HepG2 (cell line): ENCODE measurements around the gene AGBL1. TPM values are rescaled to one million over a fixed set of nuclear protein-coding genes. Genes with fewer than 3 reads are reported as not detected.

Source experiments
- ATAC-seq: fragments of 200-7000 bp; cut with Tn5 transposase; 3 replicates; pipeline ENCODE4 v1.9.1; 2020; ENCODE audit warnings: mild to moderate bottlenecking, moderate library complexity
- BruUV-seq: library from RNA; stranded (reverse); fragments of 400-500 nt; replicated peaks from 2 replicates; lab custom pipeline; 2021; lab: Mats Ljungman, UMichigan
- CTCF ChIA-PET: fragments of 300-600 bp; formaldehyde crosslinking; extraction: SDS; loops from one replicate; lab custom pipeline; 2021; ENCODE audit warnings: low total read pairs, inconsistent platforms, low intra/inter-chr PET ratio; lab: Yijun Ruan, JAX
- POLR2A ChIA-PET: fragments of 350-600 bp; sonication (Branson Sonifier 250); formaldehyde crosslinking; loops from one replicate; lab custom pipeline; 2020; ENCODE audit warnings: antibody characterized with exemption, inconsistent platforms; lab: Yijun Ruan, JAX
- DNase-seq: peaks from one replicate; pipeline ENCODE4 v3.0.0-alpha.2; 2015; ENCODE audit warnings: low spot score
- FAIRE-seq: peaks from 3 replicates; lab custom pipeline; 2011; peaks lifted over from hg19 to GRCh38; lab: Jason Lieb, UNC
- H2AFZ ChIP-seq: one replicate; pipeline ENCODE4 v1.6.1; 2011; ENCODE audit warnings: low read length, inconsistent platforms
- H3K27ac ChIP-seq: fragments of 300-600 bp; 3 replicates; pipeline ENCODE4 v1.8.0; 2011; ENCODE audit warnings: mixed run types, mild to moderate bottlenecking, mixed read lengths, low read length, inconsistent platforms; ENCODE audit not compliant: insufficient read depth; ENCODE audit errors: extremely low read length
- H3K27me3 ChIP-seq, 2 experiments: fragments of 200-600 bp in 1 of 2; 2 replicates in 1 of 2; 3 replicates in 1 of 2; pipeline versions ENCODE4 v1.6.0 to v1.8.0; 2011; ENCODE audit warnings: low read length in 2 of 2, mild to moderate bottlenecking in 2 of 2, moderate library complexity in 2 of 2, inconsistent platforms in 1 of 2; ENCODE audit not compliant: insufficient read depth in 2 of 2, control insufficient read depth in 1 of 2
- H3K36me3 ChIP-seq, 2 experiments: fragments of 200-600 bp in 1 of 2; replicated peaks in 1 of 2; 2 replicates in 1 of 2; 3 replicates in 1 of 2; pipeline versions ENCODE4 v1.5.1 to v1.8.0; 2011; ENCODE audit warnings: low read length in 2 of 2, inconsistent platforms in 1 of 2; ENCODE audit not compliant: insufficient read depth in 2 of 2, control insufficient read depth in 1 of 2
- H3K4me1 ChIP-seq: 2 replicates; pipeline ENCODE4 v1.5.1; 2012; ENCODE audit warnings: low read length, inconsistent platforms; ENCODE audit not compliant: insufficient read depth
- H3K4me2 ChIP-seq: 2 replicates; pipeline ENCODE4 v1.6.0; 2011; ENCODE audit warnings: low read depth, low read length, inconsistent platforms
- H3K4me3 ChIP-seq, 3 experiments: fragments of 200-600 bp in 1 of 3; sonication (generic), shearing (Covaris generic) in 1 of 3; replicated peaks in 1 of 3; 2 replicates each; pipeline ENCODE4 v1.5.1; 2011 to 2016; ENCODE audit warnings: low read length in 3 of 3, inconsistent platforms in 2 of 3, low read depth in 2 of 3, mild to moderate bottlenecking in 2 of 3, control low read depth in 1 of 3, mixed read lengths in 1 of 3; ENCODE audit not compliant: insufficient read depth in 1 of 3
- H3K79me2 ChIP-seq: one replicate; pipeline ENCODE4 v1.6.1; 2011; ENCODE audit warnings: low read length, inconsistent platforms; ENCODE audit not compliant: insufficient read depth
- H3K9ac ChIP-seq: 2 replicates; pipeline ENCODE4 v1.6.0; 2011; ENCODE audit warnings: mild to moderate bottlenecking, low read depth, low read length, inconsistent platforms; ENCODE audit not compliant: insufficient read depth
- H3K9me3 ChIP-seq: 2 replicates; pipeline ENCODE4 v1.5.1; 2012; ENCODE audit warnings: mild to moderate bottlenecking, low read length
- H4K20me1 ChIP-seq: 2 replicates; pipeline ENCODE4 v1.6.0; 2011; ENCODE audit warnings: inconsistent platforms, mild to moderate bottlenecking, low read length, moderate library complexity; ENCODE audit not compliant: insufficient read depth
- ASH2L ChIP-seq: fragments of 300-600, 200-600 bp; sonication (generic); IDR thresholded peaks from 2 replicates; pipeline ENCODE4 v1.7.0; 2017; ENCODE audit warnings: low read depth, mild to moderate bottlenecking, moderate library complexity, mixed read lengths, low read length; ENCODE audit not compliant: insufficient read length
- CC2D1A ChIP-seq: sonication (generic); formaldehyde crosslinking; IDR thresholded peaks from 2 replicates; pipeline ENCODE4 v1.8.1; 2023; ENCODE audit warnings: mild to moderate bottlenecking, missing genetic modification reagents
- MAF1 ChIP-seq: sonication (generic); formaldehyde crosslinking; IDR thresholded peaks from 2 replicates; pipeline ENCODE4 v1.5.0; 2020; ENCODE audit warnings: missing genetic modification reagents, borderline replicate concordance
- NR3C1 ChIP-seq: sonication (generic); formaldehyde crosslinking; IDR thresholded peaks from 2 replicates; pipeline ENCODE4 v1.4.0; 2020; ENCODE audit warnings: missing genetic modification reagents
- POLR2G ChIP-seq: fragments of 200-400 bp; formaldehyde crosslinking; IDR thresholded peaks from 2 replicates; pipeline ENCODE4 v1.6.1; 2018; ENCODE audit warnings: mild to moderate bottlenecking, low read depth, low read length, moderate library complexity
- U2AF2 ChIP-seq: fragments of 200-400 bp; formaldehyde crosslinking; IDR thresholded peaks from 2 replicates; pipeline ENCODE4 v1.6.1; 2017; ENCODE audit warnings: low read depth, mild to moderate bottlenecking, low read length
- ZNF136 ChIP-seq: sonication (generic); formaldehyde crosslinking; IDR thresholded peaks from 2 replicates; pipeline ENCODE4 v1.8.1; 2022; ENCODE audit warnings: low read depth, mild to moderate bottlenecking, moderate library complexity, missing genetic modification reagents
- ZNF256 ChIP-seq: sonication (generic); formaldehyde crosslinking; conservative IDR thresholded peaks from 2 replicates; pipeline ENCODE4 v1.4.0; 2020; ENCODE audit warnings: missing genetic modification reagents
- ZNF572 ChIP-seq: sonication (generic); formaldehyde crosslinking; IDR thresholded peaks from 2 replicates; pipeline ENCODE4 v1.5.1; 2020; ENCODE audit warnings: mild to moderate bottlenecking, missing genetic modification reagents
- ZNF724P ChIP-seq: sonication (generic); formaldehyde crosslinking; IDR thresholded peaks from 2 replicates; pipeline ENCODE4 v1.8.0; 2022; ENCODE audit warnings: missing genetic modification reagents, borderline replicate concordance
- WGBS: methylation state at CpG from one replicate; pipeline ENCODE4 v1.1.6; 2017; ENCODE audit warnings: low lambda C conversion rate; 5-methylcytosine and 5-hydroxymethylcytosine counted together
- in situ Hi-C: cut with HindIII; loops from 2 replicates; pipeline ENCODE4 v1.10.0; 2017; ENCODE audit warnings: low pct_unique_long_range_greater_than_20kb; ENCODE audit not compliant: extremely low pct_ligation_motif_present
- intact Hi-C: fragments of 100-400 bp; cut with micrococcal nuclease; formaldehyde crosslinking; loops from one replicate; pipeline ENCODE4 v1.10.0; 2022; ENCODE audit not compliant: unreplicated experiment
- polyA plus RNA-seq, 8 experiments: library from polyadenylated mRNA; depleted of rRNA in 3 of 8; stranded (reverse) in 7 of 8; unstranded in 1 of 8; fragments of >200 nt; fragmentation: Illumina TruSeq in 4 of 8; extraction: Trizol in 4 of 8; gene quantifications; 2 replicates each; pipeline versions ENCODE4 v1.2.1 to v1.2.3, GENCODE V29; 2011 to 2016; ENCODE audit warnings: low read depth in 4 of 8, missing spikeins in 1 of 8, mixed read lengths in 1 of 8; ENCODE audit not compliant: insufficient read depth in 1 of 8
- total RNA-seq, 5 experiments: library from RNA; depleted of rRNA; stranded (reverse); fragments of >200 nt; fragmentation: Illumina TruSeq; extraction: Trizol; gene quantifications; 2 replicates each; pipeline ENCODE4 v1.2.3, GENCODE V29; 2016; ENCODE audit warnings: low read depth in 1 of 5
- TF ChIP-seq, protein P1 (sequence below): IDR thresholded peaks from 2 replicates; pipeline ENCODE4 v1.6.1; 2016; ENCODE audit warnings: low read depth, missing genetic modification reagents, missing compliant biosample characterization
- TF ChIP-seq, protein P2 (sequence below): sonication (generic); formaldehyde crosslinking; IDR thresholded peaks from 2 replicates; pipeline ENCODE4 v1.8.0; 2022; ENCODE audit warnings: missing genetic modification reagents, mild to moderate bottlenecking, moderate library complexity, borderline replicate concordance
- TF ChIP-seq, protein P3 (sequence below): sonication (generic); formaldehyde crosslinking; IDR thresholded peaks from 2 replicates; pipeline ENCODE4 v1.5.1; 2020; ENCODE audit warnings: mild to moderate bottlenecking, missing genetic modification reagents, moderate library complexity

The AGBL1 gene
- total and polyA plus RNA-seq, 2 of the 13 experiments (the other 11 are each of a cell fraction or from before 2014, with no cell fraction given): 0.01 TPM; not detected in 1

DNA sequence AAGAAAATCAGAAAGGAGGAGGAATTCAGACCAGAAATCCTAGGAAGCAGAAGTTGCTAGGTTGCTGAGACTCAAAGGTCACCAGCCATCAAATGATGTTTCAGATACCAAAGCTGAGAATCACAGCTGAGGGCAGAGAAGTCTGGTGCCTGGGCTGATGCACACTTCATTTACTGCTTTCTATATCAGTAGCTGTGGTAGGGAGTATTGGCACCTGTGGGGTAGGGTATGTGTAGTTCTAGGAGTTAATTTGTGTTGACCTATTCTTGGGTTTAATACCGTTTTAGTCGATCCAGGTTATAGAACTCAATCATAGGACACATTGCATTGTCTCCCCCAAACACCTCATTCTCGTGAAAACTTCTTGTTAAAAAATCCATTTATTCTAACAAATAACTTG is 529.6 kb downstream of the AGBL1 start:
- Histone ChIP-seq H3K9me3 (peaks cover 56% of the 10 kb centered on the region), H3K9ac (no peak overlapping the region), H3K79me2 (no peaks in the 10 kb centered on the region), H3K4me2 (no peak overlapping the region), H3K4me1 (no peaks in the 10 kb centered on the region), H3K36me3 (no peaks in the 10 kb centered on the region), H2AFZ (no peak overlapping the region), H3K4me3 (no peak overlapping the region), H4K20me1 (no peaks in the 10 kb centered on the region), H3K27me3 (no peaks in the 10 kb centered on the region), H3K27ac (no peak overlapping the region)
- ChIA-PET POLR2A (no interaction called here), CTCF (no interaction called here)
- FAIRE-seq: no peak
- no peak for ATAC-seq
- no peak for DNase-seq
- WGBS: 0% methylated on average over 3 of the region's 3 CpGs
- intact Hi-C loops: no loop called here
- BruUV-seq: no TSS peak
- in situ Hi-C loops: loop anchor here (25.0 kb wide), 1 partner anchor 747 kb away; no protein-coding TSS in a partner anchor
- TF ChIP-seq ZNF256 (CRISPR knock-in tag): no peak
- no peak for TF ChIP-seq CC2D1A
- TF ChIP-seq, protein P1, sequence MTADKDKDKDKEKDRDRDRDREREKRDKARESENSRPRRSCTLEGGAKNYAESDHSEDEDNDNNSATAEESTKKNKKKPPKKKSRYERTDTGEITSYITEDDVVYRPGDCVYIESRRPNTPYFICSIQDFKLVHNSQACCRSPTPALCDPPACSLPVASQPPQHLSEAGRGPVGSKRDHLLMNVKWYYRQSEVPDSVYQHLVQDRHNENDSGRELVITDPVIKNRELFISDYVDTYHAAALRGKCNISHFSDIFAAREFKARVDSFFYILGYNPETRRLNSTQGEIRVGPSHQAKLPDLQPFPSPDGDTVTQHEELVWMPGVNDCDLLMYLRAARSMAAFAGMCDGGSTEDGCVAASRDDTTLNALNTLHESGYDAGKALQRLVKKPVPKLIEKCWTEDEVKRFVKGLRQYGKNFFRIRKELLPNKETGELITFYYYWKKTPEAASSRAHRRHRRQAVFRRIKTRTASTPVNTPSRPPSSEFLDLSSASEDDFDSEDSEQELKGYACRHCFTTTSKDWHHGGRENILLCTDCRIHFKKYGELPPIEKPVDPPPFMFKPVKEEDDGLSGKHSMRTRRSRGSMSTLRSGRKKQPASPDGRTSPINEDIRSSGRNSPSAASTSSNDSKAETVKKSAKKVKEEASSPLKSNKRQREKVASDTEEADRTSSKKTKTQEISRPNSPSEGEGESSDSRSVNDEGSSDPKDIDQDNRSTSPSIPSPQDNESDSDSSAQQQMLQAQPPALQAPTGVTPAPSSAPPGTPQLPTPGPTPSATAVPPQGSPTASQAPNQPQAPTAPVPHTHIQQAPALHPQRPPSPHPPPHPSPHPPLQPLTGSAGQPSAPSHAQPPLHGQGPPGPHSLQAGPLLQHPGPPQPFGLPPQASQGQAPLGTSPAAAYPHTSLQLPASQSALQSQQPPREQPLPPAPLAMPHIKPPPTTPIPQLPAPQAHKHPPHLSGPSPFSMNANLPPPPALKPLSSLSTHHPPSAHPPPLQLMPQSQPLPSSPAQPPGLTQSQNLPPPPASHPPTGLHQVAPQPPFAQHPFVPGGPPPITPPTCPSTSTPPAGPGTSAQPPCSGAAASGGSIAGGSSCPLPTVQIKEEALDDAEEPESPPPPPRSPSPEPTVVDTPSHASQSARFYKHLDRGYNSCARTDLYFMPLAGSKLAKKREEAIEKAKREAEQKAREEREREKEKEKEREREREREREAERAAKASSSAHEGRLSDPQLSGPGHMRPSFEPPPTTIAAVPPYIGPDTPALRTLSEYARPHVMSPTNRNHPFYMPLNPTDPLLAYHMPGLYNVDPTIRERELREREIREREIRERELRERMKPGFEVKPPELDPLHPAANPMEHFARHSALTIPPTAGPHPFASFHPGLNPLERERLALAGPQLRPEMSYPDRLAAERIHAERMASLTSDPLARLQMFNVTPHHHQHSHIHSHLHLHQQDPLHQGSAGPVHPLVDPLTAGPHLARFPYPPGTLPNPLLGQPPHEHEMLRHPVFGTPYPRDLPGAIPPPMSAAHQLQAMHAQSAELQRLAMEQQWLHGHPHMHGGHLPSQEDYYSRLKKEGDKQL (CRISPR knock-in tag): no peak
- no peak for TF ChIP-seq ZNF572 (CRISPR knock-in tag)
- TF ChIP-seq MAF1 (CRISPR knock-in tag): no peak
- no peak for TF ChIP-seq U2AF2
- TF ChIP-seq, protein P2, sequence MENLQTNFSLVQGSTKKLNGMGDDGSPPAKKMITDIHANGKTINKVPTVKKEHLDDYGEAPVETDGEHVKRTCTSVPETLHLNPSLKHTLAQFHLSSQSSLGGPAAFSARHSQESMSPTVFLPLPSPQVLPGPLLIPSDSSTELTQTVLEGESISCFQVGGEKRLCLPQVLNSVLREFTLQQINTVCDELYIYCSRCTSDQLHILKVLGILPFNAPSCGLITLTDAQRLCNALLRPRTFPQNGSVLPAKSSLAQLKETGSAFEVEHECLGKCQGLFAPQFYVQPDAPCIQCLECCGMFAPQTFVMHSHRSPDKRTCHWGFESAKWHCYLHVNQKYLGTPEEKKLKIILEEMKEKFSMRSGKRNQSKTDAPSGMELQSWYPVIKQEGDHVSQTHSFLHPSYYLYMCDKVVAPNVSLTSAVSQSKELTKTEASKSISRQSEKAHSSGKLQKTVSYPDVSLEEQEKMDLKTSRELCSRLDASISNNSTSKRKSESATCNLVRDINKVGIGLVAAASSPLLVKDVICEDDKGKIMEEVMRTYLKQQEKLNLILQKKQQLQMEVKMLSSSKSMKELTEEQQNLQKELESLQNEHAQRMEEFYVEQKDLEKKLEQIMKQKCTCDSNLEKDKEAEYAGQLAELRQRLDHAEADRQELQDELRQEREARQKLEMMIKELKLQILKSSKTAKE: no peak
- TF ChIP-seq, protein P3, sequence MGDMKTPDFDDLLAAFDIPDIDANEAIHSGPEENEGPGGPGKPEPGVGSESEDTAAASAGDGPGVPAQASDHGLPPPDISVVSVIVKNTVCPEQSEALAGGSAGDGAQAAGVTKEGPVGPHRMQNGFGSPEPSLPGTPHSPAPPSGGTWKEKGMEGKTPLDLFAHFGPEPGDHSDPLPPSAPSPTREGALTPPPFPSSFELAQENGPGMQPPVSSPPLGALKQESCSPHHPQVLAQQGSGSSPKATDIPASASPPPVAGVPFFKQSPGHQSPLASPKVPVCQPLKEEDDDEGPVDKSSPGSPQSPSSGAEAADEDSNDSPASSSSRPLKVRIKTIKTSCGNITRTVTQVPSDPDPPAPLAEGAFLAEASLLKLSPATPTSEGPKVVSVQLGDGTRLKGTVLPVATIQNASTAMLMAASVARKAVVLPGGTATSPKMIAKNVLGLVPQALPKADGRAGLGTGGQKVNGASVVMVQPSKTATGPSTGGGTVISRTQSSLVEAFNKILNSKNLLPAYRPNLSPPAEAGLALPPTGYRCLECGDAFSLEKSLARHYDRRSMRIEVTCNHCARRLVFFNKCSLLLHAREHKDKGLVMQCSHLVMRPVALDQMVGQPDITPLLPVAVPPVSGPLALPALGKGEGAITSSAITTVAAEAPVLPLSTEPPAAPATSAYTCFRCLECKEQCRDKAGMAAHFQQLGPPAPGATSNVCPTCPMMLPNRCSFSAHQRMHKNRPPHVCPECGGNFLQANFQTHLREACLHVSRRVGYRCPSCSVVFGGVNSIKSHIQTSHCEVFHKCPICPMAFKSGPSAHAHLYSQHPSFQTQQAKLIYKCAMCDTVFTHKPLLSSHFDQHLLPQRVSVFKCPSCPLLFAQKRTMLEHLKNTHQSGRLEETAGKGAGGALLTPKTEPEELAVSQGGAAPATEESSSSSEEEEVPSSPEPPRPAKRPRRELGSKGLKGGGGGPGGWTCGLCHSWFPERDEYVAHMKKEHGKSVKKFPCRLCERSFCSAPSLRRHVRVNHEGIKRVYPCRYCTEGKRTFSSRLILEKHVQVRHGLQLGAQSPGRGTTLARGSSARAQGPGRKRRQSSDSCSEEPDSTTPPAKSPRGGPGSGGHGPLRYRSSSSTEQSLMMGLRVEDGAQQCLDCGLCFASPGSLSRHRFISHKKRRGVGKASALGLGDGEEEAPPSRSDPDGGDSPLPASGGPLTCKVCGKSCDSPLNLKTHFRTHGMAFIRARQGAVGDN (CRISPR knock-in tag): no peak
- TF ChIP-seq ZNF724P (CRISPR knock-in tag): no peak
- no peak for TF ChIP-seq NR3C1
- no peak for TF ChIP-seq ASH2L
- no peak for TF ChIP-seq ZNF136 (CRISPR knock-in tag)
- no peak for TF ChIP-seq POLR2G
